ENCODE measurements around the gene TBC1D16.

GRCh38 chr17:80064696-80065095, 29.0 kb upstream of the TBC1D16 start:
- TF ChIP-seq POLR2A (IDR thresholded peaks at IDR 0.05; ENCODE audit: low read depth, low read length): no peak
- TF ChIP-seq POLR2AphosphoS5 (IDR thresholded peaks at IDR 0.05; ENCODE audit: low read depth, low read length): no peak

All from GM12891 (cell line).